Activated T-cell treated with anti-CD3 and anti-CD28 coated beads for 48 hours (primary cell): ENCODE data around the gene PMFBP1.

ENCODE experiments used
- DNase-seq: peaks from one replicate; pipeline ENCODE4 v3.0.0-alpha.2; 2020; ENCODE audit warnings: low read depth

Gene PMFBP1, protein sequence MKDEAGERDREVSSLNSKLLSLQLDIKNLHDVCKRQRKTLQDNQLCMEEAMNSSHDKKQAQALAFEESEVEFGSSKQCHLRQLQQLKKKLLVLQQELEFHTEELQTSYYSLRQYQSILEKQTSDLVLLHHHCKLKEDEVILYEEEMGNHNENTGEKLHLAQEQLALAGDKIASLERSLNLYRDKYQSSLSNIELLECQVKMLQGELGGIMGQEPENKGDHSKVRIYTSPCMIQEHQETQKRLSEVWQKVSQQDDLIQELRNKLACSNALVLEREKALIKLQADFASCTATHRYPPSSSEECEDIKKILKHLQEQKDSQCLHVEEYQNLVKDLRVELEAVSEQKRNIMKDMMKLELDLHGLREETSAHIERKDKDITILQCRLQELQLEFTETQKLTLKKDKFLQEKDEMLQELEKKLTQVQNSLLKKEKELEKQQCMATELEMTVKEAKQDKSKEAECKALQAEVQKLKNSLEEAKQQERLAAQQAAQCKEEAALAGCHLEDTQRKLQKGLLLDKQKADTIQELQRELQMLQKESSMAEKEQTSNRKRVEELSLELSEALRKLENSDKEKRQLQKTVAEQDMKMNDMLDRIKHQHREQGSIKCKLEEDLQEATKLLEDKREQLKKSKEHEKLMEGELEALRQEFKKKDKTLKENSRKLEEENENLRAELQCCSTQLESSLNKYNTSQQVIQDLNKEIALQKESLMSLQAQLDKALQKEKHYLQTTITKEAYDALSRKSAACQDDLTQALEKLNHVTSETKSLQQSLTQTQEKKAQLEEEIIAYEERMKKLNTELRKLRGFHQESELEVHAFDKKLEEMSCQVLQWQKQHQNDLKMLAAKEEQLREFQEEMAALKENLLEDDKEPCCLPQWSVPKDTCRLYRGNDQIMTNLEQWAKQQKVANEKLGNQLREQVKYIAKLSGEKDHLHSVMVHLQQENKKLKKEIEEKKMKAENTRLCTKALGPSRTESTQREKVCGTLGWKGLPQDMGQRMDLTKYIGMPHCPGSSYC

DNA sequence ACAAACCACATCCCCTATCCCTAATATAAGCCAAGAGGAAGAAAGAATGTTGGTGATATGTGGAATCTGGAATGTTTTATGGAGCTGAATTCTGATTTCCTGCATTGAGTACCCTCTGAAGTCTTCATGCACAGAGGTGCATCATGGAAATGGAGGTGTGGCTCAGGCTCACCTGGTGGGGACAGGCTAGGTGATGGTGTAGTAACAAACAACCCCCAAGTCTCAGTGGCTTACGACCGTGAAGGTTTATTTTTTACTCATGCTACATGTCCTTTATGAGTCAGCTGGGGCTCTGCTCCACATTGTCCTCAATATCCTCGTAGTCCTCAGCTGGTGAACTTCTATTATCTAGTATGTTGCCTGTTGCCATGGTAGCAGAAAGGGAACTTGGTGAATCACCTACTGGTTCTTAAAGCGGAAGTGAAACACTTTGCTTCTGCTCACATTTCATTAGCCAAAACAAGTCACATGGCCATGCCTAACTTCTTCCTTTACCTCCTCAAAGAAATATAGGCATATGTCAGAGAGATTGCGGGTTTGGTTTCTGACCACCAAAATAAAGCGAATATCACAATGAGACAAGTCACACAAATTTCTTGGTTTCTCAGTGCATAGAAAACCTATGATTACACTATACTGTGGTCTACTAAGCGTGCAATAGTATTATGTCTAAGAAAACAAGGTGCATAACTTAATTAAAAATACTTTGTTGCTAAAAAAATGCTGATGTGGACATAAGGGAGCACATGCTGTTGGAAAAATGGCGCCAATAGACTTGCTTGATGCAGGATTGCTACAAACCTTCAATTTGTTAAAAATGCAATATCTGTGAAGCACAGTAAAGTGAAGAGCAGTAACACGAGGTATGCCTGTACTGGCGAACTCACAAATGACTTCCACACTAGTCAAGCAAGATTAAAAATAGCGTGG is at the start of gene PMFBP1:
PMFBP1 (minus strand) TSS at position 51 of the 930 bp plus-strand sequence. CDS start 947 bp downstream, outside the sequence.
- peak; percentile 1 for DNase-seq

DNA sequence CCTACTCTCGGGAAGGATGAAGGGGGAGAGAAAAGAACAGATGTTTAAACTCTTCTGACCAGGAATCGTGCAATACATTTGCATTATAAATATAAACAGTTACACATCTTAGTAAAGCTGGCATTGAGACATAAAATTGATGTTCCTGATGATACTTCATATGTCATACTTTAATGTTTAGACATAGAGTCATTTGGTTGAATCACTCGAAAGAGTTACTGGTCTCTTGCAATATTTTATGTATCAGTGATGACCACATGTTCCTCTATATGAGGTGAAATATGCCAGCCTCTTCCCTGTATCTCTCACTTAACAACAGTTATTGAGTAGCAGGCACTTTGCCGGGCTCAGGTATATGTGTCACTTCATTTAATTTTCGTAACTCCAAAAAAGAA is 49.7 kb upstream of the PMFBP1 start:
- DNase-seq, result no peak

DNA sequence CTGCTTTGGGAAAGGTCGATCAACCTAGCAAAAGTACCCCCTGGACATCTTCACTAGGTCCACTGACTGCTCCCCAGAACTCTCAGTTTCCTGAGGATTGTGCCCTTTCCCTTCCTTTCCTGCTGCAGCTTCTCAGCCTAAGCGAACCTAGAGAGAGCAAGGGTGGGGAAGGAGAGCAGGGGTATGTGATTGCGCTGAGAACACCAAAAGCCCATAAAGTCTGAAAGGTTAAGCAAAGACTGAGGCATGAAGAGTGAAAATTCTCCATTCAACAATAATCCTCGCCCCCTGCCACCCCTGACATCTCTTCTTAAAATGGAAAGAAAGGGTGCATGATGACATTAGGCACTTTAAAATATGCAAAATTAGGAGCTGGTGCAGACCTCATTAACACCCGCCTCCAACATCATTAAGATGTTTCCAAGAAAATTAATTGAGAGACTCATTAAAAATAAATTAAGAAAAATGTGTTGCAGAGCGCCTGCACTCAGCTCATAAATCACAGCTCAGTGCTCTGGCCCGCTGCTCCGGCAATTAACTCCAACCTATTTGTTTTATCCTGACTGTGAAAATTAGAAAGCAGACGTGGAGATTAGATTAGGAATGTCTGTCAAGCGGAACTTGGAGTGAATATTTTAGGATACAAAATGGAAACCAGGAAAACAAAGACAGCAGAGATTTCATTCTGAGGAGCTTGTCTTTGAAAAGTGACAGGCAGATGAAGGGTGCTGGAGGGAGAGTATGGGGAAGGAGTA is 49.1 kb upstream of the PMFBP1 start:
- DNase-seq, result no peak

DNA sequence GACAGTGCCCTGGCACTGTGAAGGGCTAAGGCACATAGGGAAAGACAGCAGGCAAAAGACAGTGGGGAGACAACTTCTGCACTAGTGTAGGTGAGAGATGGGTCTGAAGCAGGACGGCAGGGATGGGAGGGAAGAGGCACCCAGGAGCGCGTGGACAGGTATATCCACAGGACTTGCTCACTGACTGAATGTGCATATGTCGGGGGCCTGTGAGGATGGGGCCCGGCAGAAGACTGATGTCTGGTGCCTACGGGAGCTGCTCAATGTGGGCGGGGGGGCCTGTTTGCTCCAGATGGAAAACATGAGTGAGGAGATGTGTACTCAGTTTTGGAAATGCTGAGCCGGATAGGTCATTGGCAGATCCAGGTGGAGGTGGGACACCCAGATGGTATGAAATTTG is 47.3 kb upstream of the PMFBP1 start:
- no peak for DNase-seq

DNA sequence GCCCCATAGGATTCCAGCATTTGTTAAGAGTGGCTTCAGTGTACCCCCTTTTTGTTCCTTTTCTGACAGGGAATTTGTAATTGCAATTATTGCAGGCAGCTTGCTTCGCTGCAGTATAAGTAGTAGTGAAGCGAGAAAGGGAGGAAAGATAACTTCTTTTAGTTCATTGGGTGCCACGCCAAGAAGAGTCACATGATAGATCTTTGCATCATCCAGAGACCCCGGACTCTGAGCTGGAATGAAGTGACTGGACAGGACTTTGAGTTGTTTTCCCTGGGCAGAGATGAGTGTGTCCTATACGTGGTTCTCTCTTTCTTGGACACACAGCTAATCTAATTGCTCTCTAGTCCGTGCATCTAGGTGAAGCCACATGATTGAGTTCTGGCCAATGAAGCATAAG is 44.8 kb upstream of the PMFBP1 start:
- no peak for DNase-seq

DNA sequence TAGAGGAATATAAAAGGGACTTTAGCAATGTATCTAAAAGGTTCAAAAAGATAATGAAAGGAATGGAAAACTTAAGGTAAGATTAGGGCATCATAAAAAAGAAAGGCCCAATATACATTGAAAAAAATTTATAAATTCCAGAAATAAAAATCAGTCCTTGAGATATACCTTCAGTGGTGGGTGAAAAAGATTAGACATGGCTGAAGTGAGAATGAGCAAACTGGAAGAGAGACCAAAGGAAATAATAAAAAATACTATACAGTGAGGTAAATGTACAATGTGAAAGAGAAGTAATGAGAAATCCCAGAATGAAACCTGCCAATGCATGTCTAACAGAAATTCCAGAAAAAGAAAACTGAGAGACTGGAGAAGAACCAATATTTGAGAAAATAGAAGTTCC is 42.9 kb upstream of the PMFBP1 start:
- DNase-seq, result no peak

DNA sequence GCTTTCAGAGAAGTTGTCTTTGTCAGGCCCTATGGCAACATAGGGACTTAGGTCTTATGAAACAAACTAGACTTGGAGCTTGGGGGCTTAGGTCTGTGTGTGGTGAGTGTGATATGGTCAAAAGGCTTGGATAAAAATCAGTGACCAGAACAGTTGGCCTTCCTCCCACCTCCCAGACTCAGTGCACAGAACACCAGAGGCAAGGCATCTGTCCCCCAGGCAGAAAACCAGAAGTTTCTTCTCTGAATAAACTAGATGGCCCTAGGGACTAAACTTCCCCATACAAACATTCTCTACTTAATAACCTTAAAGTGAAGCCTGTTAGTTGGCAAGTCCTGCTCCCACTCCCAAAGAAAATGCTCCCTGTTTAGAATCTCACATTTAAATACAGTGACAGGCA is 39.2 kb upstream of the PMFBP1 start:
- no peak for DNase-seq

DNA sequence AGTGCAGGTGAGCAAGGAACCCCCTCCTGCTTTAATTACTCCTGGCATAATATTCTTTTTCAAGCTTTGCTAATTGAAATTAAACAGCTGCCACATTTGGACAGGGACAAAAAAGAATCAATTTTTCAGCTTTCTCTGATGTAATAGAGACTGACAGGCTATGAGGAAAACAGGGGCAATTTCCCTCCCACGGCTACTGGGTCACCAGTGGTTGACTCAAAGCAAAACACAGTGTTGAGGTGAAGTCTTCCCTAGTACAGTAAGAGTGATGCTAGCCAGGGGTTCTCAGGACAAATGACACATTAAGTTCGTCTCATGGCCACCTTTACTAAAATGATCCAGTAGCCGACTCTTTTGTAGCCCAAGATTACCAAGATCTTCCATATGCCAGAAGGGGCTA is 38.6 kb upstream of the PMFBP1 start:
- DNase-seq, result no peak

DNA sequence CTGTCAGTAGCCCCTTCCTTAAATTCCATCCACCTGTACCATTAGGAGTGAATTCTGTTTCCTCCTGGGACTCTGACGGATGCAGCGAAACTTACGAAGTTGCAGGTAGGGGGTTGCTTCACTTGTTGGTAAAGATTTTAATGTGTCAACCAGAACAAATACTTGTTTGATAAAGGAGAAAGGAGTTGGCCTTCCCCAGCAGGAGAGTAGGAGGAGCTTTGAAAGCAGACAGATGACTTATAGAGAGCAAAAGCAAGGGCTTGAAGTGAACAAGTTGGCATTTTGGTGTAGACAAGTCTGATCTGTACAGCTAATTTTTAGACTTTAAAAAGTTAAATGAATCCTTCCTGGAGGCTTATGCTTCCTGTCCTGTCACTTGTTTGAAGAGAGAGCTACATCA is 38.1 kb upstream of the PMFBP1 start:
- no peak for DNase-seq

DNA sequence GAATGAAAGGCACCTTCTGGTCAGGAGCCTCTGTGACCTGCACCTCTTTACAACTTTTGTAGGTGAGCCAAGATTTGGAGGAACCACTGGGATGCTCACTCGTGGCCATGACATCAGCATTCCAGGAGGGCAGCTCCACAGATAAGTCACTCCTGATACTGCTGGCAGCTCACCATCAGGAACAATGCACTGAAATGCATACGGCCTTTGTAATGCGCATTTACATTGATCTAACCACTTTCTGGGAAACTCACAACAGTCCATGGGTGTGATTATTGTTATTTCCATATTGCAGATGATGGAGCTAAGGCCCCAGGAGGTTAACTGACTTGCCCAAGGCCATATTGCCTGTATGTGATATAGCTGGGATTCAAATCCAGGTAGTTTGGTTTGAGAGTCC is 34.3 kb upstream of the PMFBP1 start:
- no peak for DNase-seq

DNA sequence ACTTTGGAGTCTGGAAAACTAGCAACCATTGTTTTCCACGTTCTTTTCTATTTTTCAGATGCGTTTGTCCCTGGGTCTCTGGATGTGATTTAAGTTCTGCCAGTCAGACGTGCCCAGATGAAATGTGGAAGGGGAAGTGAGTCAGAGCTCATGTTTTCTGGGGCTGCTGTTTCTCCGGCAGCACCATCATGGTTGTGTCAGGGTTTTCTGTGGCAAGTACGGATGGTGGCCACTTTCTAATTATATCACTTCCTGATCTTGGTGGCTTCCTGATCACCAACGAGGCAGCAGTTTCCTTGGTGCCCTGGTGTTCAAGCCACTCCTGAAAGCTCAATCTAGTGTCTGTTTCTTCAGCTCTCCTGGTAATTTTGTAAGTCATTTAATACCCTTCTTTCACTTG is 31.4 kb upstream of the PMFBP1 start:
- DNase-seq, result peak; percentile 8

DNA sequence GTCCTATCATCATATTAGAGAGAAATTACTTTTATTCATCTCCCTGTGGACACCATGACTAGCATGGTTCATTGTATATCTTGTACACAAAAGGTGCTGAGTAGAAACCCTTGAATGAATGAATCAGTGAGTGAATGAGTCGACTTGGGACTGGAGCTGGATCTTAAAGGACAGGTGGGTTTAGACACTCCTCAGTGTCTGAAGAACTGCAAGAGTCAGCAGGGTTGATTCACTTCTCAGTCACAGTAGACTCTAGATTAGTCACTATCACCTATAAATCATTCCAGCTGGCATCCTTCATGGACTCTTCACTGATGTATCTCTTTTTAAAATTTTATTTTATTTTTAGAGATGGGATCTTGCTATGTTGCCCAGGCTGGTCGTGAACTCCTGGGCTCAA is 30.1 kb upstream of the PMFBP1 start:
- no peak for DNase-seq

DNA sequence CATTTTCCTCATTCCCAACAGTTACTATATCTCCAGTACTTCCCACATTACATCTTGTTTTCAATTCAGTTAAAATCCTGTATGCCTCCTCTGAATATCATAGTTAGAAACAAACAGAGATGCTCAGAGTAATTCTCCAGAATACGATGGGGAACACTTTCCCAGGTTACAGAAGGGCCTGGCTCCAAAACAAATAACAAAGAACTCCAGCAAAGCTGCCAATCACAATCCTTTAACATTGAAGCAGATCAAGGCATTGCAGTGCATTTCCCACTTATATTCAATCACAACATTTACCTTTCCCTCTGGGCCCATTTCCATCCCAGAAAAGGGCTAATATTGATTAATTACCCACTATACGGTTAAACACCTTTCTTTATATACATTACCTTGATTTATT is 29.4 kb upstream of the PMFBP1 start:
- no peak for DNase-seq

DNA sequence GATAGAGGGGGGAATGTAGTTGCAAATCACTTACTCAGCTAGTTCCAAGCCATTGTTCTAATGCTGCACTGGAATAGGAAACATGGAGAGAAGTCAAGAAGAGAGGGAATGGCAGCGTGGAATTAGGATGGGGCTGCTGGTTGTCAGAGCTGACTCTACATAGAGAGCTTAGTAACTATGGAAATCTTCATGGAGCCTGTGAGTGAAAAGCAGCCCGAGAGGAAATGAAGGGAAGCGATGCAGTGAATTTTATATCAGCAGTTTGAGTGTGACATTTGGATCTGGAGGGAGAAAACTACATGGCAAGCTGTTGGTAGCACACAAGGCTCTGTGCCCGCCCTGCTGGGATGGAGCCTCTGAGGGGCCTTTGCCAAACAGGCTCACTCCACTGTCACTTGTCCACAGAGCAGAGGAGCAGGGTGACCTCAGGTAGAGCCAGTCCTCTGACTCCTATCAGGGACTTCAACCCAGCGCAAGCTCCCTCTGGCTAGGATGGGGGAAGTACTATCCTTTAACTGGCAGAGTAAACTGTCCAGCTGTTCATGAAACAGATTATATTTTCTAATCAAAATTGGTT is 27.9 kb upstream of the PMFBP1 start:
- no peak for DNase-seq

DNA sequence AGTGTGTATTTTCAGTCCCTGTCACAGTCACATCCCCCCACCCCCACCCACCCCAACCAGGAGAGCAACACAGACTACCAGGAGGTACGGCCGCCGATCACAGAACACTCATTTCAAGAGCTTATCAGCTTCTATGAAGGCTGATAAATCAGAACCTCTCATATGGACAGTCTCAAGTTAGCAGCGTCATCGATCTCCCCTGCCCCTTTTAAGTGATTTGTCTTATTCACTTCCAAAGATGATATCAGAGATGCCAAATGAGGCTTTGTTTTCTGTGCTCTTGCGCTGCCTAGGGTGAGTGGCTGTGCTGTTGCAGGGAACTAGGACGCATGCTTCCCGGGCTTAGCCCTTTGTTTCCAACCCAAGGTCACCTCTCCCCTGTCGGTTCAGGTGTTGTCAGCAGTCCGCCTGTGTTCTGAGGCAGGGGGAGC is 26.8 kb upstream of the PMFBP1 start:
- no peak for DNase-seq

DNA sequence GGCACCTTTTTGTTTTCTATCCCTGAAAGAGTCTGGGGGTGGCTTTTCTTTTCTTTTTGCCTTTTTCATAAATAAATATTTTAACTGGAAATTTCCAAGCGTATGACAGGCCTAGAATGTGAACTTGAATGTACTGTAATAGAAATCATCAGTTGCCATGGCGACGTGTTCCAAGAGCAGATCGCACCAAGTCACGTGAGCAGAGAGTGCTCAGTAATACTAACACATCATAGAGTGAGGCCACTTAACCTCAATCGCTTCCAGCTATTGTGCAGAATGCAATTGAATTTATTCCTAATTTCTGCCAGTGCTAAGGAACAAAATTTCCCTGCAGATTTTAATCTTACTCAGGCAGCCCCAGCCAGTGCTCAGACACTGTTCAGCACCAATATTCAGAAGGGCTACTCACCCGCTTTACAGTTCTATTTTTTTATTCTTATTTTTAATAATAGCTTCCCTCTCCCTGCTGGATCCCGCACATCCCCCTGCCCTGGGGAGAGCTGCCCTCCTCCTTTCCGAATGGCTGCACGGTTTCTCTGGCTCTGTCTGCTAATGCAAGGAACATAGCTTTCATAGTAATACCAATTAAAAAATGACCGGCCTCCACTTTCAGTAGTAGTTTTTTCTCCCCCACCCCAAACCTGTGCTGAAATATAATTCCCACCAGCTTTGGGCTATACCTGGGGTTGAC is 26.2 kb upstream of the PMFBP1 start:
- DNase-seq, result no peak

DNA sequence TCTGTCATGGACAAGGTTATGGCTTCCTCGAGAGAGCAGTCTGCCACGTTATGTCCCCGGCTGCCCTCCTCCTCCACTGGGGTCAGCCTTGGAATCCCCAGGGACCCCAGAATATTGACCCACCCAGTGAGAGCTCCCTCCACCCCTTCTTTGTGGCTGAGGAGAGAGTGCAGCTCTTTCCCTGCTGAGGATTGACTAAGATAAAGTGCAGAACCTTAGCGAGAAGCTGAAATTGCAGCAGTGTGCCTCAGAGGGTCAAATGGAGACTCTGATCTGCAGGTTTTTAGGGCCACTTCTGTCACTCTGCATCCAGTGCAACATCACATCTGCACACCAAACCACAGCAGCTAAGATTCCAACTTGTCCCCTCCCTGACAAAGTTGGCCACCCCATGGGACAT is 25.6 kb upstream of the PMFBP1 start:
- DNase-seq, result no peak

DNA sequence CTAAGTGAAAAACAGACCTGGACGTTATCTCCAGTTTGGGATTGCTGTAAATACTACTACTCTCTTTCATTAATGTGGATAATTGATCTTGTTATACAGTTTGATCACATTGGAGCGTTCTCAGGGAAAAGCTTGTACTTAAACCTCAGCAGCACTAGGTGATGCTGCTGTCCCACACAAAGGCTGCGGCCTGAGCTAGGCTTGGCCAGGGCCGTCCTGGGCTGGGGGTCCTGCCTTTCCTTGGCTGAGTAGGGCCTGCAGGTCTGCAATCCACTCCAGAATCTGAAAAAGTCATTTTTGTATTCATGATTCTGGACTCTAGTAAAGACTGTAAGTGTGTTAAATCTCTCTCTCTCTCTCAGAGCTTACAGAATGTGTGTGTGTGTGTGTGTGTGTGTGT is 23.7 kb upstream of the PMFBP1 start:
- DNase-seq, result no peak

DNA sequence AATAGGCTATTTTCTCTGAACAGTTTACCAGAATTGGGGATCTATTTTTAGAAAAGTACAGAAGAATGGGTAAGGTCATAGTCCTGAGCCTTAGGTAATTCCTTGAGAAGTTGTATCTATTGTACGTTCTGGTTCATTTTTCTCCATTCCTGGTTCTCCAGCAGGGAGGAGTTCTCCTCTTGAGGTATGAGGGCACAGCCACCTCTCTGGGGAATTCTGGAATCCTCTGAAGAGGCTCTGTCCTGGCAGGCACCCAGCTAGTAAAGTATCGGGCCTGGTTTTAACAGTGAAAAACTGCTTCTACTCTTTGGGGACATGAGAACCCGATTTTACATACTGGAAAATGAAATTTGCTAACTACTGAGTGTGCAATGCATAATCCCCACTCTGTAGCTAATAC is 19.6 kb upstream of the PMFBP1 start:
- no peak for DNase-seq

DNA sequence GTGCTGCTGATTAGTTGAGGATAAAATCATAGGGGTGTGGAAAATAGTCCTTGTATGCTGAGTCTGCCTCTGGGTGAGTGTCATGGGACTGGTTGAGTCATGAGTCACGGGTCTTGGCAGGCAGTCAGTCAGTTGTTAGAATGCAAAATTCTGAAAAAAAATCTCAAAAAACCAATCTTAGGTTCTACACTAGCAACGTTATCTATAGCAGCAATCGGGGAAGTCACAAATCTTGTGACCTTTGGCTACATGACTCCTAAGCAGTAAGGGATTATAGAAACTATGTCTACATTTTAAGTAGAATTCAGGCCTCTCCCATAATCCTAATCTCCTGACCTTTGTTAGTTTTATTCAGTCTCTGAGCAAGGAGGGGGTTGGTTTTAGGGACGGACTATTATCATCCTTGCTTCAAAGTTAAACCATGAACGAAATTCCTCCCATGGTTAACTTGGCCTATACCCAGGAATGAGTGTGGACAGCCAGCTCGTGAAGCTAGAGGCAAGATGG is 18.0 kb upstream of the PMFBP1 start:
- no peak for DNase-seq
